ENCODE results near the gene STAB2. TPM values are rescaled to one million over a fixed set of nuclear protein-coding genes. Genes with fewer than 3 reads are reported as not detected.

STAB2 gene
- total RNA-seq, 1 experiment from 2014 or later, result not detected

DNA sequence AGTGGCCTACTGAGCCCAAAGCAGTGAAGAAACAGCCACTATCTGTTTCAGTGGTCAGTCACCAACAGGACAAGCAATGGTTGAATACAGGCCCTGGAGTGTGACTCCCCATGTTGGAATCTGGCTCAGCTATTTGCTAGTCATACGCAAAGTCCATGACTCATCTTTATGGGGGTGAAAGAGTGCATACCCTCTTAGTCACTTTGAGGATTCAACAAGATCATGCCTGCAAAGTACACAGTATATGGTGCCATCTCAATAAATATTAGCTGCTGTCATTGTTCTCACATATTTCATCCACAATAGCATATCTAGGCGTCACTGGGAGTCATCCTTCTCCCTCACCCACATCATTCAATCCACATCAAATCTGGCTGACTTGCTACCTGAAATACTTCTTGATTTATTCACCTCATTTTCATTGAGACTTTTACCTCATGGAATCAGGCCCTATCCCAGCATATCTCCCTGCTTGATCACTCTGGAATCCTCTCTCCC, 26.4 kb upstream of the STAB2 start:
- H3K4me1 ChIP-seq (ENCODE audit: control insufficient read depth in 1 of 2, insufficient read depth in 2 of 2, low read length in 2 of 2), result peaks cover 12 to 23% of the 10 kb centered on the region in 2 experiments
- no peaks in the 10 kb centered on the region for H3K9me2 ChIP-seq (ENCODE audit: insufficient read depth)
- no peaks in the 10 kb centered on the region for H3K79me2 ChIP-seq (ENCODE audit: insufficient read depth, low read length)
- no peaks in the 10 kb centered on the region for H4K20me1 ChIP-seq (ENCODE audit: insufficient read depth)
- H3K4me3 ChIP-seq (replicated peaks in 1 of 2; ENCODE audit: low read depth in 1 of 2, low read length in 2 of 2), result peak overlapping the region in 1 of 2 experiments; percentile 22; a peak in 1 of 4 replicates
- RAD21 ChIA-PET (ENCODE audit: low non-redundant PET in 1 of 2, low total read pairs in 2 of 2, uncharacterized antibody in 2 of 2, unreplicated experiment in 2 of 2), result no interaction called here
- H3K27ac ChIP-seq (ENCODE audit: low read depth, low read length), result peak overlapping the region; percentile 6; the same call in 1 of the 2 replicates
- POLR2A ChIA-PET, result no interaction called here
- H3K36me3 ChIP-seq (ENCODE audit: control insufficient read depth in 1 of 2, insufficient read depth in 2 of 2, low read length in 2 of 2), result no peaks in the 10 kb centered on the region
- H3K9me3 ChIP-seq (ENCODE audit: control insufficient read depth in 1 of 2, insufficient read depth in 1 of 2, low read depth in 1 of 2, low read length in 2 of 2), result peaks cover 3 to 12% of the 10 kb centered on the region in 2 experiments; a peak in 2 of 4 replicates
- H3K9ac ChIP-seq (ENCODE audit: low read length), result peak overlapping the region; percentile 42
- TF ChIP-seq SP1 (IDR thresholded peaks at IDR 0.05; ENCODE audit: low read depth), result peak; percentile 92
- peak; percentile 49 for TF ChIP-seq POLR2AphosphoS5 (IDR thresholded peaks at IDR 0.05; ENCODE audit: low read depth, low read length)
- peak; percentile 98 for TF ChIP-seq FOSL1 (IDR thresholded peaks at IDR 0.05; ENCODE audit: low read depth)
- TF ChIP-seq YY1 (IDR thresholded peaks at IDR 0.05; ENCODE audit: extremely low read depth, insufficient replicate concordance, low read depth, low read length), result no peak
- peak; percentile 36; the same call in 1 of the 2 replicates for TF ChIP-seq SIN3A (IDR thresholded peaks at IDR 0.05; ENCODE audit: low read depth)
- peak; percentile 55; the same call in 1 of the 2 replicates for TF ChIP-seq EGR1 (IDR thresholded peaks at IDR 0.05; ENCODE audit: low read depth)
- no peak for TF ChIP-seq TCF7L2 (IDR thresholded peaks at IDR 0.05; ENCODE audit: borderline replicate concordance, extremely low read depth, insufficient read depth, insufficient read length)
- TF ChIP-seq EZH2phosphoT487 (IDR thresholded peaks at IDR 0.05; ENCODE audit: borderline replicate concordance), result no peak
- peak; percentile 65 for TF ChIP-seq SRF (IDR thresholded peaks at IDR 0.05; ENCODE audit: low read depth)
- TF ChIP-seq, protein P1, sequence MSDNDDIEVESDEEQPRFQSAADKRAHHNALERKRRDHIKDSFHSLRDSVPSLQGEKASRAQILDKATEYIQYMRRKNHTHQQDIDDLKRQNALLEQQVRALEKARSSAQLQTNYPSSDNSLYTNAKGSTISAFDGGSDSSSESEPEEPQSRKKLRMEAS (IDR thresholded peaks at IDR 0.05), result peak; percentile 42; the same call in 1 of the 2 replicates
- peak; percentile 99 for TF ChIP-seq JUND (IDR thresholded peaks at IDR 0.05)
- TF ChIP-seq CBX3 (IDR thresholded peaks at IDR 0.05; ENCODE audit: low read depth), result peak; percentile 96
- H2AFZ ChIP-seq (ENCODE audit: low read depth, low read length, poor library complexity, severe bottlenecking), result peak overlapping the region; percentile 33
- H3K27me3 ChIP-seq (ENCODE audit: insufficient read depth, low read length), result no peaks in the 10 kb centered on the region
- H3K4me2 ChIP-seq (ENCODE audit: low read length), result peak overlapping the region; percentile 67
- no TSS peak for BruUV-seq (replicated peaks)
- ATAC-seq (peak; percentile 96), DNase-seq (ENCODE audit: low read depth, low spot score) (peak; percentile 91)
- CTCF ChIA-PET, result interaction anchor here (0.9 to 2.0 kb wide), 2 partner anchors 11 to 15 kb away, joined by 3 to 6 read pairs; no protein-coding TSS in a partner anchor
- intact Hi-C loops (cut with micrococcal nuclease), result no loop called here
